GM23338 (cell line): Measurements from ENCODE around the gene TMEM127. TPM values are rescaled to one million over a fixed set of nuclear protein-coding genes. Genes with fewer than 3 reads are reported as not detected.

Experiments
- ATAC-seq: fragments of 200-7000 bp; cut with Tn5 transposase; 3 replicates; pipeline ENCODE4 v1.9.1; 2020
- DNase-seq: peaks from one replicate; pipeline ENCODE4 v3.0.0-alpha.2; 2015; ENCODE audit warnings: low spot score
- H2AFZ ChIP-seq: fragments of 200-600 bp; sonication (generic); 2 replicates; pipeline ENCODE4 v1.8.0; 2016; ENCODE audit warnings: antibody characterized with exemption, mild to moderate bottlenecking, moderate library complexity
- H3F3A ChIP-seq: fragments of 200-600 bp; sonication (generic); replicated peaks from 2 replicates; pipeline ENCODE4 v1.8.0; 2017; ENCODE audit warnings: antibody characterized with exemption, mixed run types, low read depth
- H3K27ac ChIP-seq: fragments of 200-600 bp; sonication (generic); 2 replicates; pipeline ENCODE4 v1.6.1; 2016; ENCODE audit warnings: low read depth
- H3K27me3 ChIP-seq: fragments of 200-600 bp; sonication (generic); 2 replicates; pipeline ENCODE4 v1.8.0; 2016; ENCODE audit warnings: mild to moderate bottlenecking, mixed run types, moderate library complexity; ENCODE audit not compliant: insufficient read depth
- H3K36me3 ChIP-seq: fragments of 200-600 bp; sonication (generic); 2 replicates; pipeline ENCODE4 v1.8.0; 2016; ENCODE audit warnings: mild to moderate bottlenecking; ENCODE audit not compliant: insufficient read depth
- H3K4me1 ChIP-seq: fragments of 200-600 bp; sonication (generic); 2 replicates; pipeline ENCODE4 v1.8.0; 2016; ENCODE audit warnings: mild to moderate bottlenecking, moderate library complexity; ENCODE audit not compliant: insufficient read depth
- H3K4me2 ChIP-seq: fragments of 200-600 bp; sonication (generic); 2 replicates; pipeline ENCODE4 v1.7.1; 2017; ENCODE audit warnings: mixed run types
- H3K4me3 ChIP-seq: fragments of 200-600 bp; sonication (generic); 2 replicates; pipeline ENCODE4 v1.6.1; 2016; ENCODE audit warnings: mixed run types
- H3K79me2 ChIP-seq: fragments of 200-600 bp; sonication (generic); replicated peaks from 2 replicates; pipeline ENCODE4 v1.8.0; 2017; ENCODE audit warnings: mild to moderate bottlenecking; ENCODE audit not compliant: insufficient read depth
- H3K9me2 ChIP-seq: fragments of 200-600 bp; sonication (generic); 2 replicates; pipeline ENCODE4 v1.8.0; 2017; ENCODE audit not compliant: insufficient read depth
- H4K20me1 ChIP-seq: fragments of 200-600 bp; sonication (generic); replicated peaks from 2 replicates; pipeline ENCODE4 v1.8.0; 2017; ENCODE audit warnings: mild to moderate bottlenecking; ENCODE audit not compliant: insufficient read depth
- H3K27ac Mint-ChIP-seq: 2 replicates; pipeline ENCODE4 v1.8.0; 2020; ENCODE audit warnings: inconsistent platforms, mild to moderate bottlenecking, moderate library complexity, mixed read lengths
- H3K27me3 Mint-ChIP-seq: 3 replicates; pipeline ENCODE4 v1.8.0; 2022; ENCODE audit warnings: low read depth, mild to moderate bottlenecking, moderate library complexity, mixed read lengths, inconsistent platforms; ENCODE audit not compliant: insufficient read depth, poor library complexity
- H3K36me3 Mint-ChIP-seq: 3 replicates; pipeline ENCODE4 v1.8.0; 2021; ENCODE audit warnings: low read depth, mild to moderate bottlenecking, inconsistent platforms, moderate library complexity, mixed read lengths
- H3K4me1 Mint-ChIP-seq: 3 replicates; pipeline ENCODE4 v1.8.0; 2020; ENCODE audit warnings: mild to moderate bottlenecking, inconsistent platforms, mixed read lengths
- H3K4me3 Mint-ChIP-seq: 3 replicates; pipeline ENCODE4 v1.8.0; 2021; ENCODE audit warnings: moderate library complexity, mild to moderate bottlenecking, inconsistent platforms, mixed read lengths
- H3K9me3 Mint-ChIP-seq: 3 replicates; pipeline ENCODE4 v1.8.0; 2020; ENCODE audit warnings: moderate library complexity, mild to moderate bottlenecking, inconsistent platforms, mixed read lengths
- CREB1 ChIP-seq: fragments of 250-450 bp; sonication (Bioruptor Pico); IDR thresholded peaks from 2 replicates; pipeline ENCODE4 v1.5.0; 2020; ENCODE audit warnings: low read depth, mild to moderate bottlenecking, moderate library complexity
- CTCF ChIP-seq, 2 experiments: fragments of 200-600 bp in 1 of 2; sonication (generic) in 1 of 2; conservative IDR thresholded peaks; 2 replicates each; pipeline versions ENCODE4 v1.5.1 to v1.6.1; 2016 to 2017; ENCODE audit warnings: antibody characterized with exemption in 2 of 2, low read depth in 2 of 2, mild to moderate bottlenecking in 2 of 2, moderate library complexity in 1 of 2
- ETS1 ChIP-seq: IDR thresholded peaks from 2 replicates; pipeline ENCODE4 v1.6.1; 2016; ENCODE audit warnings: antibody characterized with exemption
- EZH2 ChIP-seq: fragments of 200-600 bp; sonication (generic); IDR thresholded peaks from one replicate; pipeline ENCODE4 v1.8.0; 2017; ENCODE audit warnings: antibody characterized with exemption, mild to moderate bottlenecking, low read depth; ENCODE audit not compliant: unreplicated experiment
- EZH2phosphoT487 ChIP-seq: fragments of 200-600 bp; sonication (generic); IDR thresholded peaks from one replicate; pipeline ENCODE4 v1.8.1; 2018; ENCODE audit warnings: antibody characterized with exemption; ENCODE audit not compliant: unreplicated experiment
- JUNB ChIP-seq: IDR thresholded peaks from one replicate; pipeline ENCODE4 v1.6.1; 2016; ENCODE audit warnings: antibody characterized with exemption; ENCODE audit not compliant: unreplicated experiment
- NANOG ChIP-seq: IDR thresholded peaks from 2 replicates; pipeline ENCODE4 v1.6.1; 2016; ENCODE audit warnings: antibody characterized with exemption, borderline replicate concordance
- POLR2AphosphoS5 ChIP-seq: IDR thresholded peaks from 2 replicates; pipeline ENCODE4 v1.6.1; 2016; ENCODE audit warnings: antibody characterized with exemption, low read depth
- REST ChIP-seq: IDR thresholded peaks from one replicate; pipeline ENCODE4 v1.6.1; 2018; ENCODE audit warnings: antibody characterized with exemption; ENCODE audit not compliant: unreplicated experiment
- STAT1 ChIP-seq: IDR thresholded peaks from one replicate; pipeline ENCODE4 v1.6.1; 2016; ENCODE audit warnings: antibody characterized with exemption; ENCODE audit not compliant: unreplicated experiment
- ZNF114 ChIP-seq: fragments of 250-450 bp; sonication (Bioruptor Pico); IDR thresholded peaks from 2 replicates; pipeline ENCODE4 v1.5.0; 2020; ENCODE audit warnings: mild to moderate bottlenecking, moderate library complexity
- ZNF331 ChIP-seq: fragments of 250-450 bp; sonication (Bioruptor Pico); IDR thresholded peaks from 2 replicates; pipeline ENCODE4 v1.5.0; 2020; ENCODE audit warnings: low read depth, mild to moderate bottlenecking, moderate library complexity
- ZNF462 ChIP-seq: fragments of 250-450 bp; sonication (Bioruptor Pico); IDR thresholded peaks from 2 replicates; pipeline ENCODE4 v1.5.0; 2020; ENCODE audit warnings: mild to moderate bottlenecking, moderate library complexity
- polyA plus RNA-seq: library from polyadenylated mRNA; unstranded; fragments of >200 nt; fragmentation: Nextera tagmentation; extraction: Ambion mirVana; gene quantifications from 2 replicates; pipeline ENCODE4 v1.2.1, GENCODE V29; 2016
- total RNA-seq: library from RNA; depleted of rRNA; stranded (reverse); fragments of >200 nt; shearing (Covaris generic); gene quantifications from 2 replicates; pipeline ENCODE4 v1.2.3, GENCODE V29; 2014

The TMEM127 gene
- total and polyA plus RNA-seq, 2 experiments from 2014 or later, result 4.9 to 19.9 TPM

- peaks cover 14% of the 10 kb centered on the region for H4K20me1 ChIP-seq
- H3K27me3 ChIP-seq, result no peaks in the 10 kb centered on the region
- ATAC-seq (no peak), DNase-seq (no peak)
- no peak overlapping the region for H2AFZ ChIP-seq
- Mint-ChIP-seq H3K9me3 (no peaks in the 10 kb centered on the region), H3K27ac (no peak overlapping the region), H3K36me3 (peaks cover 75% of the 10 kb centered on the region), H3K4me1 (peaks cover 17% of the 10 kb centered on the region), H3K4me3 (no peak overlapping the region), H3K27me3 (no peaks in the 10 kb centered on the region)
- no peaks in the 10 kb centered on the region for H3K9me2 ChIP-seq
- H3F3A ChIP-seq, result no peaks in the 10 kb centered on the region; the same call in 1 of the 2 replicates
- peaks cover 38% of the 10 kb centered on the region for H3K79me2 ChIP-seq
- H3K4me3 ChIP-seq, result no peak overlapping the region
- no peaks in the 10 kb centered on the region; the same call in 1 of the 2 replicates for H3K4me1 ChIP-seq
- H3K4me2 ChIP-seq, result no peak overlapping the region
- TF ChIP-seq CREB1 (no peak), ETS1 (no peak), EZH2 (no peak), JUNB (no peak), REST (no peak), STAT1 (no peak), CTCF (conservative IDR thresholded peaks at IDR 0.05; ENCODE audit: low read depth in 2 of 2) (no peak), POLR2AphosphoS5 (no peak), ZNF462 (CRISPR knock-in tag) (no peak), ZNF114 (no peak), NANOG (no peak), EZH2phosphoT487 (no peak), ZNF331 (CRISPR knock-in tag) (no peak)
- peaks cover 69% of the 10 kb centered on the region for H3K36me3 ChIP-seq
- H3K27ac ChIP-seq, result no peak overlapping the region
Measured at GRCh38 chr2:96301865-96302264, 36.1 kb upstream of the TMEM127 start.
